ENCODE data around the gene WIPF3. TPM values are rescaled to one million over a fixed set of nuclear protein-coding genes. Genes with fewer than 3 reads are reported as not detected.

The WIPF3 gene
- total and polyA plus RNA-seq, 4 donors: 0.10 to 0.23 (median 0.14) TPM; not detected in 1

DNA sequence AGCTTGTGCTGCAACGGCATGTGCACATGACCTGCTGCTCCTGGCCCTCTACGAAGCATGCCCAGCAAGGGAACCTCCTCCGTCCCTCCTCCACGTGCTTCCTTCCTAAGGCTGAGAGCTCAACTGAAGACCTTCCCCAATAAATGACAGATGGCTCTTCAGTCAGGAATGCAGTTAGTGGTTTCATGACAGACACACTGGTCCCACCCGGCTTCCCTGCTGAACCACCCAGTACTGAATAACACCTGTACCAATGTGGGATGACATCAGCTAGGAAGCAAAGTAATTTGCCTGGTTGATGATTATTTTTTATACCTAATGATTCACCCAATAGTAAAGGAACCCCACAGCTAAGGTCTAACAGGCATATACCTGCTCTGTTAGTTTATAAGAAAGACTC, 114.2 kb downstream of the WIPF3 start:
- Histone ChIP-seq H3K9me3 (ENCODE audit: control insufficient read depth in 4 of 4, low read length in 3 of 4) (no peaks in the 10 kb centered on the region), H3K27ac (ENCODE audit: low read depth in 1 of 2, low read length in 2 of 2) (no peak overlapping the region), H3K27me3 (ENCODE audit: control insufficient read depth in 4 of 4, insufficient read depth in 4 of 4, low read length in 3 of 4) (no peaks in the 10 kb centered on the region), H3K4me3 (ENCODE audit: low read depth in 1 of 3, low read length in 3 of 3) (no peak overlapping the region), H3K36me3 (ENCODE audit: control insufficient read depth in 4 of 4, insufficient read depth in 3 of 4, low read depth in 1 of 4, low read length in 3 of 4) (no peaks in the 10 kb centered on the region), H3K9ac (ENCODE audit: low read depth in 1 of 2, low read length in 2 of 2) (no peak overlapping the region), H3K4me1 (ENCODE audit: control insufficient read depth in 4 of 4, insufficient read depth in 4 of 4, low read length in 3 of 4) (no peaks in the 10 kb centered on the region)
- no peak for DNase-seq (ENCODE audit: low spot score)
- TF ChIP-seq HNF4G (IDR thresholded peaks at IDR 0.05) (no peak), JUND (IDR thresholded peaks at IDR 0.05) (no peak), RAD21 (IDR thresholded peaks at IDR 0.05) (no peak), GABPA (IDR thresholded peaks at IDR 0.05 in 1 of 2, conservative IDR thresholded peaks at IDR 0.05 in 1 of 2) (no peak), RXRA (IDR thresholded peaks at IDR 0.05) (no peak), NR2F2 (IDR thresholded peaks at IDR 0.05) (no peak), YY1 (IDR thresholded peaks at IDR 0.05) (no peak), HNF4A (conservative IDR thresholded peaks at IDR 0.05) (no peak)
- TF ChIP-seq, protein P1, sequence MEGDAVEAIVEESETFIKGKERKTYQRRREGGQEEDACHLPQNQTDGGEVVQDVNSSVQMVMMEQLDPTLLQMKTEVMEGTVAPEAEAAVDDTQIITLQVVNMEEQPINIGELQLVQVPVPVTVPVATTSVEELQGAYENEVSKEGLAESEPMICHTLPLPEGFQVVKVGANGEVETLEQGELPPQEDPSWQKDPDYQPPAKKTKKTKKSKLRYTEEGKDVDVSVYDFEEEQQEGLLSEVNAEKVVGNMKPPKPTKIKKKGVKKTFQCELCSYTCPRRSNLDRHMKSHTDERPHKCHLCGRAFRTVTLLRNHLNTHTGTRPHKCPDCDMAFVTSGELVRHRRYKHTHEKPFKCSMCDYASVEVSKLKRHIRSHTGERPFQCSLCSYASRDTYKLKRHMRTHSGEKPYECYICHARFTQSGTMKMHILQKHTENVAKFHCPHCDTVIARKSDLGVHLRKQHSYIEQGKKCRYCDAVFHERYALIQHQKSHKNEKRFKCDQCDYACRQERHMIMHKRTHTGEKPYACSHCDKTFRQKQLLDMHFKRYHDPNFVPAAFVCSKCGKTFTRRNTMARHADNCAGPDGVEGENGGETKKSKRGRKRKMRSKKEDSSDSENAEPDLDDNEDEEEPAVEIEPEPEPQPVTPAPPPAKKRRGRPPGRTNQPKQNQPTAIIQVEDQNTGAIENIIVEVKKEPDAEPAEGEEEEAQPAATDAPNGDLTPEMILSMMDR (IDR thresholded peaks at IDR 0.05; ENCODE audit: low read depth, low read length, missing input control): no peak
- TF ChIP-seq, protein P2, sequence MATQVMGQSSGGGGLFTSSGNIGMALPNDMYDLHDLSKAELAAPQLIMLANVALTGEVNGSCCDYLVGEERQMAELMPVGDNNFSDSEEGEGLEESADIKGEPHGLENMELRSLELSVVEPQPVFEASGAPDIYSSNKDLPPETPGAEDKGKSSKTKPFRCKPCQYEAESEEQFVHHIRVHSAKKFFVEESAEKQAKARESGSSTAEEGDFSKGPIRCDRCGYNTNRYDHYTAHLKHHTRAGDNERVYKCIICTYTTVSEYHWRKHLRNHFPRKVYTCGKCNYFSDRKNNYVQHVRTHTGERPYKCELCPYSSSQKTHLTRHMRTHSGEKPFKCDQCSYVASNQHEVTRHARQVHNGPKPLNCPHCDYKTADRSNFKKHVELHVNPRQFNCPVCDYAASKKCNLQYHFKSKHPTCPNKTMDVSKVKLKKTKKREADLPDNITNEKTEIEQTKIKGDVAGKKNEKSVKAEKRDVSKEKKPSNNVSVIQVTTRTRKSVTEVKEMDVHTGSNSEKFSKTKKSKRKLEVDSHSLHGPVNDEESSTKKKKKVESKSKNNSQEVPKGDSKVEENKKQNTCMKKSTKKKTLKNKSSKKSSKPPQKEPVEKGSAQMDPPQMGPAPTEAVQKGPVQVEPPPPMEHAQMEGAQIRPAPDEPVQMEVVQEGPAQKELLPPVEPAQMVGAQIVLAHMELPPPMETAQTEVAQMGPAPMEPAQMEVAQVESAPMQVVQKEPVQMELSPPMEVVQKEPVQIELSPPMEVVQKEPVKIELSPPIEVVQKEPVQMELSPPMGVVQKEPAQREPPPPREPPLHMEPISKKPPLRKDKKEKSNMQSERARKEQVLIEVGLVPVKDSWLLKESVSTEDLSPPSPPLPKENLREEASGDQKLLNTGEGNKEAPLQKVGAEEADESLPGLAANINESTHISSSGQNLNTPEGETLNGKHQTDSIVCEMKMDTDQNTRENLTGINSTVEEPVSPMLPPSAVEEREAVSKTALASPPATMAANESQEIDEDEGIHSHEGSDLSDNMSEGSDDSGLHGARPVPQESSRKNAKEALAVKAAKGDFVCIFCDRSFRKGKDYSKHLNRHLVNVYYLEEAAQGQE (IDR thresholded peaks at IDR 0.05): no peak
- TF ChIP-seq, protein P3, sequence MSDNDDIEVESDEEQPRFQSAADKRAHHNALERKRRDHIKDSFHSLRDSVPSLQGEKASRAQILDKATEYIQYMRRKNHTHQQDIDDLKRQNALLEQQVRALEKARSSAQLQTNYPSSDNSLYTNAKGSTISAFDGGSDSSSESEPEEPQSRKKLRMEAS (IDR thresholded peaks at IDR 0.05): no peak
- WGBS: 78% methylated on average over 5 of the region's 5 CpGs

DNA sequence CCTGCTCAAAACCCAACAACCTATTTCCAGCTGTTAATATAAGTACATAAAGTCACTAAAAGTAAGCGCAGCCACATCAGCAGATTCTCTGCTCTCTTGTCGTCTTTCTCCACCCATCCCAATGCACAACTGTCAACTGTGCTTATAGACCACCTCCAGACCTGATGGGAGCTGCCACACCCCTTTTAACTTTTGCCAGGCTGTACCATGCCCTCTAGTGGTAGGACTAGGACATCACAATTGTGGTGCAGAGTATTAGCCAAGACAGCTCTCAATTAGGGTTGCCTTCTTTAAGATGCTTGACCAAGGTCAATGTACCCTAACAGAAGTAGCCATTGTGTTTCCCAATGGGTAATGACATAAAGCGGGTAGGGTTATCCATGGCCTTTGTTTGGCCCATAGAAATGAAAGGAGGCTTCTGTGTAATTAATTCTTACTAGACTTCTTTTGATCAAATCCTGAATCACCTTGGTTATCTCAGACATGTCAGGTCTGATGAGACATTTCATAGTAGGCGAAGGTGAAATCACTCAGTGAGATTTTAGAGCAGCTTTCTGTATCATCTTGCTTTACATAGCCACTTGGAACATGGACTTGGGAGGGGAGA, 115.2 kb downstream of the WIPF3 start:
- TF ChIP-seq RAD21 (IDR thresholded peaks at IDR 0.05) (peak; percentile 93 to 97), RXRA (IDR thresholded peaks at IDR 0.05) (peak in 1 of 2 donors; percentile 14), YY1 (IDR thresholded peaks at IDR 0.05) (no peak), TAF1 (conservative IDR thresholded peaks at IDR 0.05) (no peak)
- TF ChIP-seq, protein P4, sequence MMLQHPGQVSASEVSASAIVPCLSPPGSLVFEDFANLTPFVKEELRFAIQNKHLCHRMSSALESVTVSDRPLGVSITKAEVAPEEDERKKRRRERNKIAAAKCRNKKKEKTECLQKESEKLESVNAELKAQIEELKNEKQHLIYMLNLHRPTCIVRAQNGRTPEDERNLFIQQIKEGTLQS (IDR thresholded peaks at IDR 0.05): no peak
- TF ChIP-seq, protein P1 (IDR thresholded peaks at IDR 0.05; ENCODE audit: low read depth, low read length, missing input control): peak; percentile 88
- H3K36me3 ChIP-seq (ENCODE audit: control insufficient read depth in 4 of 4, insufficient read depth in 3 of 4, low read depth in 1 of 4, low read length in 3 of 4): no peaks in the 10 kb centered on the region
- H3K4me1 ChIP-seq (ENCODE audit: control insufficient read depth in 4 of 4, insufficient read depth in 4 of 4, low read length in 3 of 4): no peaks in the 10 kb centered on the region
- H3K9ac ChIP-seq (ENCODE audit: low read depth in 1 of 2, low read length in 2 of 2): no peak overlapping the region
- 27% methylated on average over 4 of the region's 4 CpGs for WGBS
- H3K4me3 ChIP-seq (ENCODE audit: low read depth in 1 of 3, low read length in 3 of 3): no peak overlapping the region
- no peaks in the 10 kb centered on the region for H3K27me3 ChIP-seq (ENCODE audit: control insufficient read depth in 4 of 4, insufficient read depth in 4 of 4, low read length in 3 of 4)
- no peak overlapping the region for H3K27ac ChIP-seq (ENCODE audit: low read depth in 1 of 2, low read length in 2 of 2)
- peak; percentile 46 for DNase-seq (ENCODE audit: low spot score)
- H3K9me3 ChIP-seq (ENCODE audit: control insufficient read depth in 4 of 4, low read length in 3 of 4): no peaks in the 10 kb centered on the region

Data from liver (tissue), 9 donors.